Fibroblast of villous mesenchyme (primary cell): ENCODE measurements around the gene DIAPH1. TPM values are rescaled to one million over a fixed set of nuclear protein-coding genes. Genes with fewer than 3 reads are reported as not detected.

Experiments used
- DNase-seq: peaks from one replicate; pipeline ENCODE4 v3.0.0-alpha.2; 2010; ENCODE audit warnings: low read depth
- H3K4me3 ChIP-seq: 2 replicates; pipeline ENCODE4 v1.5.1; 2011; ENCODE audit warnings: low read depth, mild to moderate bottlenecking, low read length
- CTCF ChIP-seq: IDR thresholded peaks from 2 replicates; pipeline ENCODE4 v1.5.1; 2012; ENCODE audit warnings: low read depth, mild to moderate bottlenecking, low read length; ENCODE audit not compliant: insufficient read depth
- total RNA-seq: library from RNA; depleted of rRNA; stranded (reverse); fragments of >200 nt; gene quantifications from 2 replicates; pipeline ENCODE4 v1.2.3, GENCODE V29; 2012

DIAPH1 gene
- total RNA-seq, 1 donor, result 26.8 TPM

GRCh38 chr5:141512911-141513626 lies 105.7 kb downstream of the DIAPH1 start:
- peak; percentile 66 for DNase-seq
- TF ChIP-seq CTCF, result no peak

GRCh38 chr5:141512390-141512910 lies 106.3 kb downstream of the DIAPH1 start:
- TF ChIP-seq CTCF, result peak; percentile 88
- H3K4me3 ChIP-seq, result peak overlapping the region; percentile 60
- peak; percentile 74 for DNase-seq

More at GRCh38 chr5:141512911-141513626, 105.7 kb downstream of the DIAPH1 start:
- peak overlapping the region; percentile 60 for H3K4me3 ChIP-seq

GRCh38 chr5:141511771-141512325 lies 107.0 kb downstream of the DIAPH1 start:
- H3K4me3 ChIP-seq, result no peak overlapping the region
- no peak for DNase-seq
- TF ChIP-seq CTCF, result no peak

GRCh38 chr5:141510850-141511601 lies 107.8 kb downstream of the DIAPH1 start:
- H3K4me3 ChIP-seq, result no peak overlapping the region
- DNase-seq, result no peak
- no peak for TF ChIP-seq CTCF

GRCh38 chr5:141510160-141510559 lies 108.6 kb downstream of the DIAPH1 start:
- no peak for DNase-seq
- H3K4me3 ChIP-seq, result no peak overlapping the region
- TF ChIP-seq CTCF, result no peak

- peak overlapping the region; percentile 45 for H3K4me3 ChIP-seq
Observed at GRCh38 chr5:141508798-141509611, 109.8 kb downstream of the DIAPH1 start.

More at GRCh38 chr5:141508798-141509611, 109.8 kb downstream of the DIAPH1 start:
- peak; percentile 97 for DNase-seq
- TF ChIP-seq CTCF, result no peak
